ENCODE measurements around the gene RUNX3. TPM values are rescaled to one million over a fixed set of nuclear protein-coding genes. Genes with fewer than 3 reads are reported as not detected.
A peak's percentile ranks its signal among the peaks of the same experiment; 100 is the strongest.

The RUNX3 gene
- total RNA-seq, 1 experiment from 2014 or later: 0.33 TPM

GRCh38 chr1:24905355-24905978 lies 24.6 kb downstream of the RUNX3 start:
- no peak overlapping the region for H3K9ac ChIP-seq (ENCODE audit: extremely low read depth, insufficient read length, low read length)
- H3T11ph ChIP-seq (ENCODE audit: low read length): no peak overlapping the region
- H2AK5ac ChIP-seq (ENCODE audit: insufficient read length, low read length): no peak overlapping the region
- peaks cover 0 to 8% of the 10 kb centered on the region in 2 experiments; a peak in 1 of 5 replicates for H3K9me3 Mint-ChIP-seq
- no peaks in the 10 kb centered on the region for H3K79me1 ChIP-seq (ENCODE audit: insufficient read depth, low read depth, low read length, poor library complexity, severe bottlenecking)
- peaks cover 5 to 17% of the 10 kb centered on the region in 2 experiments for H3K4me1 Mint-ChIP-seq
- no peaks in the 10 kb centered on the region for H3K23me2 ChIP-seq (ENCODE audit: insufficient read length, low read depth, low read length, poor library complexity, severe bottlenecking)
- H3K27me3 Mint-ChIP-seq (ENCODE audit: low read depth): peaks cover 3% of the 10 kb centered on the region
- H2BK15ac ChIP-seq (ENCODE audit: low read depth, low read length): no peak overlapping the region
- no peak overlapping the region for H3K4ac ChIP-seq (ENCODE audit: low read depth, low read length)
- peaks cover 3% of the 10 kb centered on the region for H4K20me1 ChIP-seq (ENCODE audit: control insufficient read depth, insufficient read depth, insufficient read length)
- no peaks in the 10 kb centered on the region for H3K79me2 ChIP-seq (ENCODE audit: insufficient read depth, low read length)
- H3K18ac ChIP-seq (ENCODE audit: insufficient read length, low read depth, low read length): no peak overlapping the region
- H3K4me3 Mint-ChIP-seq: no peak overlapping the region
- no peak overlapping the region for H3K23ac ChIP-seq (ENCODE audit: insufficient read length, low read depth, low read length)
- H3K14ac ChIP-seq (ENCODE audit: insufficient read depth, low read length): no peak overlapping the region; the same call in 1 of the 2 replicates
- DNase-seq: peak; percentile 20
- H3K27ac ChIP-seq (ENCODE audit: insufficient read length, low read depth, low read length): no peak overlapping the region
- H3K4me1 ChIP-seq (ENCODE audit: insufficient read depth, low read length): no peaks in the 10 kb centered on the region
- no peak overlapping the region for H4K8ac ChIP-seq (replicated peaks; ENCODE audit: insufficient read length, low read depth, low read length)
- H2AFZ ChIP-seq (ENCODE audit: low read length): no peak overlapping the region
- no peak overlapping the region for H2BK20ac ChIP-seq (ENCODE audit: low read depth, low read length, poor library complexity, severe bottlenecking)
- peaks cover 0 to 5% (median 0%) of the 10 kb centered on the region in 3 experiments; a peak in 3 of 7 replicates for H3K36me3 Mint-ChIP-seq (ENCODE audit: insufficient read depth in 1 of 3, low read depth in 3 of 3)
- H3K9me3 ChIP-seq (ENCODE audit: control insufficient read depth, low read depth, low read length): no peaks in the 10 kb centered on the region
- no peak for TF ChIP-seq CTCF (conservative IDR thresholded peaks at IDR 0.05)
- H3K4me2 ChIP-seq (ENCODE audit: insufficient read depth, insufficient read length, low read length): no peak overlapping the region
- no peak overlapping the region for H2BK5ac ChIP-seq (ENCODE audit: insufficient read length, low read length)
- no peak overlapping the region for H4K5ac ChIP-seq (ENCODE audit: insufficient read length, low read depth, low read length)
- H2BK12ac ChIP-seq (ENCODE audit: insufficient read length, low read depth, low read length): no peak overlapping the region
- H3K27ac Mint-ChIP-seq: no peak overlapping the region
- H4K91ac ChIP-seq (ENCODE audit: insufficient read length, low read depth, low read length): no peak overlapping the region
- no peak overlapping the region for H2BK120ac ChIP-seq (ENCODE audit: low read depth, low read length, poor library complexity, severe bottlenecking)
- H3K56ac ChIP-seq (ENCODE audit: insufficient read length, low read depth, low read length): no peak overlapping the region
- no peaks in the 10 kb centered on the region for H3K27me3 ChIP-seq (ENCODE audit: insufficient read depth, low read length)
- no CpG with 5 or more reads among the region's 13 CpGs for WGBS (ENCODE audit: extremely low coverage, insufficient read length, low lambda C conversion rate)

All from H9 (cell line).